SK-N-SH (cell line): Measurements from ENCODE around the gene ZNF827. TPM values are rescaled to one million over a fixed set of nuclear protein-coding genes. Genes with fewer than 3 reads are reported as not detected.

Experiments used
- CTCF ChIA-PET: fragments of 300-600, 350-600 bp; formaldehyde crosslinking; extraction: SDS; loops from one replicate; lab custom pipeline; 2021; lab: Yijun Ruan, JAX
- POLR2A ChIA-PET: fragments of 350-600 bp; sonication (Branson Sonifier 250); formaldehyde crosslinking; extraction: SDS; loops from one replicate; lab custom pipeline; 2020; ENCODE audit warnings: antibody characterized with exemption, inconsistent platforms; lab: Yijun Ruan, JAX
- DNase-seq: peaks from one replicate; pipeline ENCODE4 v3.0.0; 2012
- H2AFZ ChIP-seq: fragments of 200-600 bp; sonication (generic); 2 replicates; pipeline ENCODE4 v1.8.1; 2016; ENCODE audit warnings: antibody characterized with exemption, mild to moderate bottlenecking, low read depth
- H3F3A ChIP-seq: fragments of 200-600 bp; sonication (generic); replicated peaks from 2 replicates; pipeline ENCODE3; 2016; ENCODE audit warnings: antibody characterized with exemption, mild to moderate bottlenecking; ENCODE audit not compliant: insufficient read depth
- H3K27ac ChIP-seq, 2 experiments: fragments of 200-500 bp in 1 of 2; fragments of 200-600 bp in 1 of 2; sonication (Bioruptor generic) in 1 of 2; sonication (generic), shearing (Covaris generic) in 1 of 2; 2 replicates each; pipeline versions ENCODE4 v1.5.1 to v1.6.1; 2014 to 2016; ENCODE audit warnings: low read depth in 2 of 2, inconsistent platforms in 1 of 2, low read length in 1 of 2, mild to moderate bottlenecking in 1 of 2, mixed read lengths in 1 of 2
- H3K27me3 ChIP-seq: fragments of 200-600 bp; sonication (generic), shearing (Covaris generic); 2 replicates; pipeline ENCODE4 v1.6.1; 2016; ENCODE audit warnings: mixed run types; ENCODE audit not compliant: insufficient read depth
- H3K36me3 ChIP-seq, 2 experiments: fragments of 200-500 bp in 1 of 2; fragments of 200-600 bp in 1 of 2; sonication (Bioruptor generic) in 1 of 2; sonication (generic) in 1 of 2; replicated peaks in 1 of 2; 2 replicates each; pipeline versions ENCODE3 to v1.5.1; 2014 to 2016; ENCODE audit warnings: low read length in 1 of 2, mild to moderate bottlenecking in 1 of 2; ENCODE audit not compliant: insufficient read depth in 2 of 2, control insufficient read depth in 1 of 2
- H3K4me1 ChIP-seq, 2 experiments: fragments of 200-500 bp in 1 of 2; fragments of 200-600 bp in 1 of 2; sonication (Bioruptor generic) in 1 of 2; sonication (generic), shearing (Covaris generic) in 1 of 2; 2 replicates each; pipeline versions ENCODE4 v1.5.1 to v1.6.1; 2014 to 2016; ENCODE audit warnings: low read depth in 1 of 2, low read length in 1 of 2, mixed run types in 1 of 2; ENCODE audit not compliant: insufficient read depth in 2 of 2, control insufficient read depth in 1 of 2
- H3K4me2 ChIP-seq: fragments of 200-600 bp; sonication (generic), shearing (Covaris generic); 2 replicates; pipeline ENCODE4 v1.6.1; 2017; ENCODE audit warnings: mixed run types
- H3K4me3 ChIP-seq, 2 experiments: fragments of 200-500 bp in 1 of 2; fragments of 200-600 bp in 1 of 2; sonication (Bioruptor generic) in 1 of 2; sonication (generic), shearing (Covaris generic) in 1 of 2; 2 replicates each; pipeline versions ENCODE4 v1.5.1 to v1.8.1; 2014 to 2016; ENCODE audit warnings: low read depth in 2 of 2, inconsistent platforms in 1 of 2, low read length in 1 of 2, mild to moderate bottlenecking in 1 of 2, mixed read lengths in 1 of 2, moderate library complexity in 1 of 2
- H3K79me2 ChIP-seq: fragments of 200-600 bp; sonication (generic); 2 replicates; pipeline ENCODE4 v1.8.1; 2017; ENCODE audit warnings: mild to moderate bottlenecking; ENCODE audit not compliant: insufficient read depth
- H3K9ac ChIP-seq: fragments of 200-600 bp; sonication (generic); 2 replicates; pipeline ENCODE4 v1.6.1; 2017; ENCODE audit warnings: mixed run types
- H3K9me2 ChIP-seq: fragments of 200-600 bp; sonication (generic); 2 replicates; pipeline ENCODE4 v1.6.1; 2017; ENCODE audit warnings: mixed run types
- H3K9me3 ChIP-seq: fragments of 200-600 bp; sonication (generic); 2 replicates; pipeline ENCODE4 v1.6.1; 2017; ENCODE audit warnings: mixed run types, mild to moderate bottlenecking, moderate library complexity
- H4K20me1 ChIP-seq: fragments of 200-600 bp; sonication (generic); 2 replicates; pipeline ENCODE4 v1.6.1; 2017; ENCODE audit warnings: mild to moderate bottlenecking, mixed run types; ENCODE audit not compliant: insufficient read depth
- ELF1 ChIP-seq: IDR thresholded peaks from 2 replicates; pipeline ENCODE4 v1.4.0; 2012
- EP300 ChIP-seq, 2 experiments: IDR thresholded peaks; 2 replicates each; pipeline versions ENCODE4 v1.4.0 to v1.6.1; 2012; ENCODE audit warnings: borderline replicate concordance in 1 of 2, low read depth in 1 of 2, low read length in 1 of 2
- EZH2phosphoT487 ChIP-seq: fragments of 200-600 bp; sonication (generic); IDR thresholded peaks from 2 replicates; pipeline ENCODE4 v1.6.1; 2017; ENCODE audit warnings: low read depth, mixed run types, mild to moderate bottlenecking, antibody characterized with exemption, moderate library complexity, borderline replicate concordance
- FOSL2 ChIP-seq: IDR thresholded peaks from 2 replicates; pipeline ENCODE4 v1.4.0; 2012; ENCODE audit warnings: low read depth, mild to moderate bottlenecking, moderate library complexity, borderline replicate concordance
- JUND ChIP-seq: IDR thresholded peaks from 2 replicates; pipeline ENCODE4 v1.4.0; 2012
- NFIC ChIP-seq: IDR thresholded peaks from 2 replicates; pipeline ENCODE4 v1.4.0; 2012; ENCODE audit warnings: borderline replicate concordance
- POLR2AphosphoS5 ChIP-seq: IDR thresholded peaks from 2 replicates; pipeline ENCODE4 v1.6.1; 2012; ENCODE audit warnings: low read depth, low read length
- RCOR1 ChIP-seq: fragments of 150-350 bp; IDR thresholded peaks from 2 replicates; pipeline ENCODE4 v1.6.1; 2017; ENCODE audit warnings: antibody characterized with exemption, low read length
- RXRA ChIP-seq: IDR thresholded peaks from 2 replicates; pipeline ENCODE4 v1.4.0; 2012; ENCODE audit warnings: low read depth, mild to moderate bottlenecking, borderline replicate concordance
- SIN3A ChIP-seq: IDR thresholded peaks from 2 replicates; pipeline ENCODE4 v1.6.1; 2012; ENCODE audit warnings: low read depth, mild to moderate bottlenecking, low read length, moderate library complexity, borderline replicate concordance
- SMC3 ChIP-seq: IDR thresholded peaks from 2 replicates; pipeline ENCODE4 v1.6.1; 2012; ENCODE audit warnings: low read depth, low read length, improper control_type of control experiment
- TCF12 ChIP-seq: IDR thresholded peaks from 2 replicates; pipeline ENCODE4 v1.4.0; 2012
- YY1 ChIP-seq: IDR thresholded peaks from 2 replicates; pipeline ENCODE4 v1.4.0; 2012; ENCODE audit warnings: low read depth, mild to moderate bottlenecking
- WGBS: methylation state at CpG from one replicate; pipeline ENCODE4 v1.1.6; 2017; ENCODE audit warnings: low lambda C conversion rate; 5-methylcytosine and 5-hydroxymethylcytosine counted together
- polyA plus RNA-seq, 3 experiments: library from polyadenylated mRNA; depleted of rRNA; stranded (reverse); fragments of >200 nt; gene quantifications; 2 replicates each; pipeline ENCODE4 v1.2.3, GENCODE V29; 2012
- TF ChIP-seq, protein P1 (sequence below): IDR thresholded peaks from 2 replicates; pipeline ENCODE4; 2012
- TF ChIP-seq, protein P2 (sequence below): IDR thresholded peaks from 2 replicates; pipeline ENCODE4 v1.4.0; 2012; ENCODE audit warnings: low read depth, borderline replicate concordance
- TF ChIP-seq, protein P3 (sequence below): fragments of 150-350 bp; IDR thresholded peaks from 2 replicates; pipeline ENCODE4 v1.6.1; 2017; ENCODE audit warnings: antibody characterized with exemption, low read length, low read depth, borderline replicate concordance

ZNF827 gene
- polyA plus RNA-seq, 1 of the 3 experiments (the other 2 are of a cell fraction) = 23.2 TPM

DNA sequence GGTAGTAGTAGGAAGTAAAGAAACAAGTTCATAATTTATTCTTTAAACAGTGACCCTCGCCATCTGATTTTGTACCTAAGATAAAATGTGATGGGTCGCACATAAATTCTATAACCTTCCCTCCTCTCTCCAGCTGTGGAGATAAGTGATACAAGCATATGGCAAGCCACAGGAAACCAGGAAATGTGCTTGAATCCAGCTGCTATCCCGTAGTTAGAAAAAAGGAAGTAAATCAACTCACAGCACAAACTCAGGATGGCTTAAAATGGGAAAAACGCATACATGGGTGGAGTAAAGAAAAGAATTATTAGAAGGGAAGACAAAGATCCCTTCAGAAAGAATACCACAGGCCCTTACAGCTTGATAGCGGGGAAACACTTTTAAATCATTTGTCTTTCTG, 78.2 kb downstream of the ZNF827 start:
- Histone ChIP-seq H3K36me3 (peaks cover 16 to 22% of the 10 kb centered on the region in 2 experiments), H3K4me2 (no peak overlapping the region), H4K20me1 (no peaks in the 10 kb centered on the region), H3K27me3 (no peaks in the 10 kb centered on the region), H3K4me1 (no peaks in the 10 kb centered on the region; a peak in 1 of 4 replicates), H3K27ac (no peak overlapping the region), H3K9me2 (no peaks in the 10 kb centered on the region), H3K9me3 (no peaks in the 10 kb centered on the region), H3K9ac (no peak overlapping the region)
- 75% methylated on average over 5 of the region's 5 CpGs for WGBS
- DNase-seq = no peak
- CTCF ChIA-PET = interaction anchor here (0.6 to 1.3 kb wide), 3 partner anchors 9 to 19 kb away, joined by 3 to 4 read pairs (median 4); no protein-coding TSS in a partner anchor
- no peak for TF ChIP-seq TCF12
- TF ChIP-seq SMC3 = no peak
- TF ChIP-seq JUND = no peak
- TF ChIP-seq RXRA = no peak
- TF ChIP-seq, protein P1, sequence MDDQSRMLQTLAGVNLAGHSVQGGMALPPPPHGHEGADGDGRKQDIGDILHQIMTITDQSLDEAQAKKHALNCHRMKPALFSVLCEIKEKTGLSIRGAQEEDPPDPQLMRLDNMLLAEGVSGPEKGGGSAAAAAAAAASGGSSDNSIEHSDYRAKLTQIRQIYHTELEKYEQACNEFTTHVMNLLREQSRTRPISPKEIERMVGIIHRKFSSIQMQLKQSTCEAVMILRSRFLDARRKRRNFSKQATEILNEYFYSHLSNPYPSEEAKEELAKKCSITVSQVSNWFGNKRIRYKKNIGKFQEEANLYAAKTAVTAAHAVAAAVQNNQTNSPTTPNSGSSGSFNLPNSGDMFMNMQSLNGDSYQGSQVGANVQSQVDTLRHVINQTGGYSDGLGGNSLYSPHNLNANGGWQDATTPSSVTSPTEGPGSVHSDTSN = no peak
- no peak for TF ChIP-seq POLR2AphosphoS5
- TF ChIP-seq, protein P2, sequence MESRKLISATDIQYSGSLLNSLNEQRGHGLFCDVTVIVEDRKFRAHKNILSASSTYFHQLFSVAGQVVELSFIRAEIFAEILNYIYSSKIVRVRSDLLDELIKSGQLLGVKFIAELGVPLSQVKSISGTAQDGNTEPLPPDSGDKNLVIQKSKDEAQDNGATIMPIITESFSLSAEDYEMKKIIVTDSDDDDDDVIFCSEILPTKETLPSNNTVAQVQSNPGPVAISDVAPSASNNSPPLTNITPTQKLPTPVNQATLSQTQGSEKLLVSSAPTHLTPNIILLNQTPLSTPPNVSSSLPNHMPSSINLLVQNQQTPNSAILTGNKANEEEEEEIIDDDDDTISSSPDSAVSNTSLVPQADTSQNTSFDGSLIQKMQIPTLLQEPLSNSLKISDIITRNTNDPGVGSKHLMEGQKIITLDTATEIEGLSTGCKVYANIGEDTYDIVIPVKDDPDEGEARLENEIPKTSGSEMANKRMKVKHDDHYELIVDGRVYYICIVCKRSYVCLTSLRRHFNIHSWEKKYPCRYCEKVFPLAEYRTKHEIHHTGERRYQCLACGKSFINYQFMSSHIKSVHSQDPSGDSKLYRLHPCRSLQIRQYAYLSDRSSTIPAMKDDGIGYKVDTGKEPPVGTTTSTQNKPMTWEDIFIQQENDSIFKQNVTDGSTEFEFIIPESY = no peak
- no peak for TF ChIP-seq RCOR1
- TF ChIP-seq EZH2phosphoT487 = no peak
- TF ChIP-seq NFIC = no peak
- no peak for TF ChIP-seq SIN3A
- TF ChIP-seq FOSL2 = no peak
- TF ChIP-seq YY1 = no peak
- TF ChIP-seq, protein P3, sequence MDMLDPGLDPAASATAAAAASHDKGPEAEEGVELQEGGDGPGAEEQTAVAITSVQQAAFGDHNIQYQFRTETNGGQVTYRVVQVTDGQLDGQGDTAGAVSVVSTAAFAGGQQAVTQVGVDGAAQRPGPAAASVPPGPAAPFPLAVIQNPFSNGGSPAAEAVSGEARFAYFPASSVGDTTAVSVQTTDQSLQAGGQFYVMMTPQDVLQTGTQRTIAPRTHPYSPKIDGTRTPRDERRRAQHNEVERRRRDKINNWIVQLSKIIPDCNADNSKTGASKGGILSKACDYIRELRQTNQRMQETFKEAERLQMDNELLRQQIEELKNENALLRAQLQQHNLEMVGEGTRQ = no peak
- no peak for TF ChIP-seq ELF1
- TF ChIP-seq EP300 (IDR thresholded peaks at IDR 0.05; ENCODE audit: borderline replicate concordance in 1 of 2, low read depth in 1 of 2, low read length in 1 of 2) = no peak
- TF ChIP-seq, all 33 proteins: peak for 0
- Histone ChIP-seq H3K79me2 (peaks cover 4% of the 10 kb centered on the region), H2AFZ (no peak overlapping the region), H3F3A (no peaks in the 10 kb centered on the region), H3K4me3 (no peak overlapping the region)
- POLR2A ChIA-PET = no interaction called here
